ENCODE data around the gene CAP2. TPM values are rescaled to one million over a fixed set of nuclear protein-coding genes. Genes with fewer than 3 reads are reported as not detected.

The CAP2 gene
- total RNA-seq, 1 donor from 2014 or later: 8.5 TPM

GRCh38 chr6:17365961-17366360, 27.4 kb upstream of the CAP2 start:
- Histone ChIP-seq H3K27me3 (ENCODE audit: control insufficient read depth, insufficient read depth, low read length) (no peaks in the 10 kb centered on the region), H3K4me3 (ENCODE audit: low read depth, low read length) (no peak overlapping the region), H3K36me3 (ENCODE audit: control insufficient read depth, insufficient read depth, low read length) (no peaks in the 10 kb centered on the region)
- TF ChIP-seq, protein P1, sequence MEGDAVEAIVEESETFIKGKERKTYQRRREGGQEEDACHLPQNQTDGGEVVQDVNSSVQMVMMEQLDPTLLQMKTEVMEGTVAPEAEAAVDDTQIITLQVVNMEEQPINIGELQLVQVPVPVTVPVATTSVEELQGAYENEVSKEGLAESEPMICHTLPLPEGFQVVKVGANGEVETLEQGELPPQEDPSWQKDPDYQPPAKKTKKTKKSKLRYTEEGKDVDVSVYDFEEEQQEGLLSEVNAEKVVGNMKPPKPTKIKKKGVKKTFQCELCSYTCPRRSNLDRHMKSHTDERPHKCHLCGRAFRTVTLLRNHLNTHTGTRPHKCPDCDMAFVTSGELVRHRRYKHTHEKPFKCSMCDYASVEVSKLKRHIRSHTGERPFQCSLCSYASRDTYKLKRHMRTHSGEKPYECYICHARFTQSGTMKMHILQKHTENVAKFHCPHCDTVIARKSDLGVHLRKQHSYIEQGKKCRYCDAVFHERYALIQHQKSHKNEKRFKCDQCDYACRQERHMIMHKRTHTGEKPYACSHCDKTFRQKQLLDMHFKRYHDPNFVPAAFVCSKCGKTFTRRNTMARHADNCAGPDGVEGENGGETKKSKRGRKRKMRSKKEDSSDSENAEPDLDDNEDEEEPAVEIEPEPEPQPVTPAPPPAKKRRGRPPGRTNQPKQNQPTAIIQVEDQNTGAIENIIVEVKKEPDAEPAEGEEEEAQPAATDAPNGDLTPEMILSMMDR (IDR thresholded peaks at IDR 0.05; ENCODE audit: insufficient read depth, low read length, poor library complexity, severe bottlenecking): no peak
- DNase-seq (ENCODE audit: low read depth): no peak

DNA sequence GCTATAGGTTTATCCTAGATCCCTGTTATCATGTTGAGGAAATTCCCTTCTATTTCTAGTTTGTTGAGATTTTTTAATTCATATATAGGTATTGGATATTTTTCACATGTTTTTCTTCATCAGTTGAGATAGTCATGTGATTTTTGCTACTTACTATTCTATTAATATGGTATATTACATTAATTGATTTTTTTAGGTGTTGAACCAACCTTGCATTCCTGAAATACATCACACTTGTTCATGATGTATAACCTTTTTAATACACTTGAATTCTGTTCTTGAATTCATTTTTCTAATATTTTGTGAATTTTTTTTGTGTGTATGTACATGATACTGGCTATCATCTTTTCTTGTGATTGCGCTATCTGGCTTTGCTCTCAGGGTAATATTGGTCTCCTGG, 25.5 kb upstream of the CAP2 start:
- no peak for DNase-seq (ENCODE audit: low read depth)
- no peaks in the 10 kb centered on the region for H3K36me3 ChIP-seq (ENCODE audit: control insufficient read depth, insufficient read depth, low read length)
- H3K27me3 ChIP-seq (ENCODE audit: control insufficient read depth, insufficient read depth, low read length): no peaks in the 10 kb centered on the region
- no peak overlapping the region for H3K4me3 ChIP-seq (ENCODE audit: low read depth, low read length)
- TF ChIP-seq, protein P1 (IDR thresholded peaks at IDR 0.05; ENCODE audit: insufficient read depth, low read length, poor library complexity, severe bottlenecking): no peak

DNA sequence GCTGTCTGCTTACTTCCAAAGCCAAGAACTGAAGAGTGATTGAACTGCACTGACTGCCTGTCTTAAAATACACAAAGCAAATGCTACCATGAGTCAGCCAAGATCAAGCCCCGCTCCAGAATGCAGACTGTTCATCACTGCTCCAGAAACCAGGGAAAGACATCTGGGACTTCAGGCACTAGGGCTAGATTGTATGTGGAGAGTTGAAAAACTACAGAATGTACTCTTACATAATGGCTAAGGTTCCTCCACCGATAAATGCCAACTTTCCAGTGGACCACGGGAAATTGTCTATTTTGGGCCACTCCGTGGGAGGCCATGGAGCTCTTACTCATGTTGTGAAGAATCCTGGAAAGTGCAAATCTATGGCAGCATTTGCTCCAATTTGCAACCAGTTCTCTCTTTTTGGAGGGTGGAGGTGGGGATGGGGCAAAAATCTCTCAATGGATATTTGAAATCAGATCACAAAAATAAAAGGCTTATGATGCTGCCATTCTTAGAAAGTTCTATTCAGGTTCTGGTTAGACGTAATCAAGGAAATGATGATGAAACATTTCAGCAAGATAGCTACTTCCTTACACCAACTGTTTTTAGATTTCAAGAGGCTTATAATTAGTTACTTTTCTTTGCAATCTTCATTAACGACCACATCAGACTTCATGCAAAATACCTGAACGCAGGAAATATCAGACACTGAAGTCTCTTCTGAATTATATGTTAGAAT, 11.8 kb upstream of the CAP2 start:
- no peaks in the 10 kb centered on the region for H3K27me3 ChIP-seq (ENCODE audit: control insufficient read depth, insufficient read depth, low read length)
- no peak overlapping the region for H3K4me3 ChIP-seq (ENCODE audit: low read depth, low read length)
- TF ChIP-seq, protein P1 (IDR thresholded peaks at IDR 0.05; ENCODE audit: insufficient read depth, low read length, poor library complexity, severe bottlenecking): no peak
- no peaks in the 10 kb centered on the region for H3K36me3 ChIP-seq (ENCODE audit: control insufficient read depth, insufficient read depth, low read length)
- DNase-seq (ENCODE audit: low read depth): no peak

GRCh38 chr6:17385660-17386059, 7.7 kb upstream of the CAP2 start:
- TF ChIP-seq, protein P1 (IDR thresholded peaks at IDR 0.05; ENCODE audit: insufficient read depth, low read length, poor library complexity, severe bottlenecking): no peak
- Histone ChIP-seq H3K4me3 (ENCODE audit: low read depth, low read length) (no peak overlapping the region), H3K27me3 (ENCODE audit: control insufficient read depth, insufficient read depth, low read length) (no peaks in the 10 kb centered on the region), H3K36me3 (ENCODE audit: control insufficient read depth, insufficient read depth, low read length) (no peaks in the 10 kb centered on the region)
- DNase-seq (ENCODE audit: low read depth): no peak

- H3K4me3 ChIP-seq (ENCODE audit: low read depth, low read length): no peak overlapping the region
- no peak for DNase-seq (ENCODE audit: low read depth)
- TF ChIP-seq, protein P1 (IDR thresholded peaks at IDR 0.05; ENCODE audit: insufficient read depth, low read length, poor library complexity, severe bottlenecking): no peak
Measured at GRCh38 chr6:17388365-17388764, 5.0 kb upstream of the CAP2 start.

More at GRCh38 chr6:17388365-17388764, 5.0 kb upstream of the CAP2 start:
- no peaks in the 10 kb centered on the region for H3K36me3 ChIP-seq (ENCODE audit: control insufficient read depth, insufficient read depth, low read length)
- no peaks in the 10 kb centered on the region for H3K27me3 ChIP-seq (ENCODE audit: control insufficient read depth, insufficient read depth, low read length)
